ENCODE measurements around the gene KSR1. TPM values are rescaled to one million over a fixed set of nuclear protein-coding genes. Genes with fewer than 3 reads are reported as not detected.
A peak's percentile ranks its signal among the peaks of the same experiment; 100 is the strongest.

Gene KSR1
- total RNA-seq, 1 donor from 2014 or later = 59.6 TPM

DNA sequence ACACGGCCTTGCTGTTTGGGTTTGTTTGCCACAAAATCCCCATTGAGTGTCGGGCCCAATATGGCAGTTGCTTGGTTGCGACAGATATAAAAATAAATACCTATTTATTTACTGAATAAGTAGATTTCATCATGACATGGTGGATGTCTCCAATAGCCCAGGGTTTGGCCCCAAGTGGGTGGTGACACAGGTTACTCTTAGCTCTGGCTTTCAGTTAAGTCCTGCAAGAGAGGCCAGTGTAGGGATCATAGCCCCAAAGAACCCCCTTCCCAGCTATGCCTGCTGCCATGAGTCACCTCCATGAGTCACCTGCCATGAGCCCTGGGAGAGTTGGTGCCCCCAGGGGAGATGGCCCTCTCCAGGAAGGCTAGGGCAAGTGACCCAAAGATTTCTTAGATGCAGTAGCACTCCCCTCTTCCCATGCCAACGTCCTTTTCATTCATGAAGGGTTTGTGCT, 96.1 kb downstream of the KSR1 start:
- TF ChIP-seq CTCF (IDR thresholded peaks at IDR 0.05) = no peak
- Histone ChIP-seq H3K27ac (no peak overlapping the region), H3K4me1 (peaks cover 44% of the 10 kb centered on the region), H3K9me3 (no peaks in the 10 kb centered on the region), H3K27me3 (ENCODE audit: low read depth) (no peaks in the 10 kb centered on the region), H3K4me3 (no peak overlapping the region), H3K36me3 (no peaks in the 10 kb centered on the region)
- ATAC-seq (peak; percentile 23 to 74), DNase-seq (no peak)
- intact Hi-C loops (cut with DNase I) = no loop called here

GRCh38 chr17:27553019-27553511, 96.8 kb downstream of the KSR1 start:
- intact Hi-C loops (cut with DNase I) = no loop called here
- Histone ChIP-seq H3K27ac (no peak overlapping the region), H3K27me3 (ENCODE audit: low read depth) (no peaks in the 10 kb centered on the region), H3K4me3 (no peak overlapping the region), H3K9me3 (no peaks in the 10 kb centered on the region), H3K4me1 (peaks cover 44% of the 10 kb centered on the region), H3K36me3 (peaks cover 5% of the 10 kb centered on the region)
- DNase-seq (no peak), ATAC-seq (peak; percentile 7 to 72)
- TF ChIP-seq CTCF (IDR thresholded peaks at IDR 0.05) = no peak

DNA sequence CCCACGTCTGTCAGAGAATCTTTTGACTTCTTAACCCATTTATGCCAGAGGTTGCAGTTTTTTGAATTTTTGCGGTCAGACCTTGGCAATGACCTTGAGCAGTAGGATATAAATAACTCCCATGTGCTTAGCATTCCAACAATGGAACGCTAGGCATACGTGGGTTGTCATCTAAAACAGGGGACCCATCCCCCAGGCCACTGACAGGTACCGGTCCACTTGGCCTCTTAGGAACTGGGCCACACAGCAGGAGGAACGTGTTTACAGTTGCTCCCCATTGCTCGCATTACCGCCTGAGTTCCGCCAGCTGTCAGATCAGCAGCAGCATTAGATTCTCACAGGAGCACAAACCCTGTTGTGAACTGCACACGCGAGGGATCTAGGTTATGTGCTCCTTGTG, 97.9 kb downstream of the KSR1 start:
- H3K4me3 ChIP-seq = no peak overlapping the region
- no peaks in the 10 kb centered on the region for H3K9me3 ChIP-seq
- peaks cover 6% of the 10 kb centered on the region for H3K36me3 ChIP-seq
- DNase-seq (peak; percentile 47), ATAC-seq (peak in 1 of 2 donors; percentile 50)
- no peak overlapping the region for H3K27ac ChIP-seq
- no peaks in the 10 kb centered on the region for H3K27me3 ChIP-seq (ENCODE audit: low read depth)
- TF ChIP-seq CTCF (IDR thresholded peaks at IDR 0.05) = no peak
- intact Hi-C loops (cut with DNase I) = no loop called here
- peaks cover 46% of the 10 kb centered on the region for H3K4me1 ChIP-seq

GRCh38 chr17:27554911-27555310, 98.7 kb downstream of the KSR1 start:
- Histone ChIP-seq H3K27me3 (ENCODE audit: low read depth) (no peaks in the 10 kb centered on the region), H3K9me3 (no peaks in the 10 kb centered on the region), H3K36me3 (peaks cover 6% of the 10 kb centered on the region), H3K27ac (no peak overlapping the region), H3K4me1 (peaks cover 46% of the 10 kb centered on the region), H3K4me3 (no peak overlapping the region)
- no peak for ATAC-seq
- intact Hi-C loops (cut with DNase I) = no loop called here
- no peak for TF ChIP-seq CTCF (IDR thresholded peaks at IDR 0.05)
- no peak for DNase-seq

DNA sequence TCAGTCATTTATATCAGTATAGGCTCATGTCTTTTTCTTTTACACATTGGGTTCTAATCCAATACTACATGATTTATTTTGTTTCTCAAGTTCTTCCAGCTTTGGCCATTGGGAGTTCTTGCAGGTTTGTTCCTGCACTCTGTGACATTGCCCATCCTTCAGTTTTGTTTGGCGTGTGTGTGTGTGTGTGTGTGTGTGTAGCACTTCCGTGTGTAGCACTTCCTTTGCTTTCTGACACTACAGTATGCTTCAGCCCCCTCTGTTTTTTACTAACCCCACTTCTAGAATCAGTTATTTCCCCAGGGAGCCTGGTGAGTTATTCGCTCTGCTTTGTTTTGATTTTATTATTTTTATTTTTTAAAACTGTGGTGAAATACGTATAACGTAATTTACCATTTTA, 99.1 kb downstream of the KSR1 start:
- Histone ChIP-seq H3K36me3 (peaks cover 6% of the 10 kb centered on the region), H3K9me3 (no peaks in the 10 kb centered on the region), H3K27ac (no peak overlapping the region), H3K27me3 (ENCODE audit: low read depth) (no peaks in the 10 kb centered on the region), H3K4me3 (no peak overlapping the region), H3K4me1 (peaks cover 48% of the 10 kb centered on the region)
- intact Hi-C loops (cut with DNase I) = no loop called here
- TF ChIP-seq CTCF (IDR thresholded peaks at IDR 0.05) = no peak
- DNase-seq (no peak), ATAC-seq (no peak)

- H3K36me3 ChIP-seq = peaks cover 6% of the 10 kb centered on the region
- no peaks in the 10 kb centered on the region for H3K27me3 ChIP-seq (ENCODE audit: low read depth)
- no peaks in the 10 kb centered on the region for H3K9me3 ChIP-seq
- H3K27ac ChIP-seq = no peak overlapping the region
- no peak for ATAC-seq
- H3K4me1 ChIP-seq = peaks cover 61% of the 10 kb centered on the region
- no peak for TF ChIP-seq CTCF (IDR thresholded peaks at IDR 0.05)
- DNase-seq = no peak
- intact Hi-C loops (cut with DNase I) = no loop called here
- no peak overlapping the region for H3K4me3 ChIP-seq
Measured at GRCh38 chr17:27558341-27558740, 102.1 kb downstream of the KSR1 start.
